Activated T-cell treated with anti-CD3 and anti-CD28 coated beads, Interleukin-2, amount 50 U/mL, for 48 hours (primary cell): ENCODE results near the gene MTHFSD.
A peak's percentile ranks its signal among the peaks of the same experiment; 100 is the strongest.
"Not testable (repeated sequence)": the region's sequence is repeated elsewhere in the genome, so short reads cannot be mapped to it uniquely, and the experiment has no call there.

ENCODE experiments used
- DNase-seq, 2 experiments: peaks; one replicate each; pipeline ENCODE4 v3.0.0-alpha.2; 2020

Gene MTHFSD

GRCh38 chr16:86554917-86555703 is at the start of gene MTHFSD:
Gene MTHFSD (minus strand): TSS chr16:86555235. CDS start chr16:86555184, 51 bp downstream.
- peak; percentile 98 for DNase-seq

DNA sequence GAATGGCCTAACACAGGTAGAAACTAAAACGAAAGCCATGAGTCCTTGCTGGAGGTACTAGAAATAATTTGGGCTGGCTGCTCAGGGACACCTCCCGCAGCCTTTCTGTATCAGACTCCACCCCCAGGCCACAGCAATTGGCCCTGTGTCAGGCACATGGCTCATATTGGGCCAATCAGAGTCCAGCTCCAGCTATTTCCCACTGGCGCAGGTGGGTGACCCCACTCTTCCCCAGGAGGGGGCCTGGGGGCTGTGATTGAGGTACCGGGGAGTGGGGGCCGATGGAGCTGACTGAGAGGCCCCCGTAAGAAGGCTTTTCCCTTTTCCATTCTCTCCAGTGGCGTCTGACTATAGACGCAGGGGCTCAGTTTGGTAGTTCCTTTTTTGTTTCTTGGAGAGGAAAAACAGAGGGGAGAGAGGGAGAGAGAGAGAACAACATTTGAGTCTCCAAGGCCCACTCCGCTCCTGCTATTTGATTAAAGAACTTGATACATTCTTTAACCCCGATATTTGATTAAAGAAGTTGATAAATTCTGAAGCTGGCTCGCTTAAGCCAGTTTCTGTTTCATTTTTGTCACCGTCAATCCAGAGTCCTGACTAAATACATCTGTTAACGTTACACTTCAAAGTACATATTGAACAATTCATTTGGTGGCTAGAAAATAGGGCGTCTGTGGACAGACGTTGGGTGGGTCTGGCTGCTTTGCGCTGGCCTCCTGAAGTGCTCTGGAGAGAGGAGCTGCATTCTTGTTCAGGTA is 49.6 kb upstream of the MTHFSD start:
- DNase-seq: peak; percentile 32 to 42

DNA sequence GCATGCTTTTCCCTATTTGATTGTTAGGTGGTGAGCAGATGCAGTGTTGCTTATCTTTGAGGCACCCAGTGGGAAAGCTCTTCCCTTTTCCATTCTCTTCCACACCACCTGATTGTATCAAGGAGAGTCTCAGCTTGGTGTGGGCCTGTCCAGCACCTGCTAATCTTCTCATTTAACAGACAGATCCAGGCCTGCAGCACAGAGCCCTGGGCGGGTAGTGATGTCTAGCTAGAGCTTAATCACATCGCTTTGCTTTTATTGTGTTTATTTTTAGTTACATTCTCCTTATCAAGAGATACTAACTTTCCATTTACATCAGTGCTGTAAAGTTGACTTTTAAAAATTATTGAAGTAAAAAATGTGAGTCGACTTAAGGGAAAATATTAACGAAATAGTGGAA is 47.5 kb upstream of the MTHFSD start:
- DNase-seq: no peak

- DNase-seq: no peak
Measured at GRCh38 chr16:86601356-86601755, 46.3 kb upstream of the MTHFSD start.

DNA sequence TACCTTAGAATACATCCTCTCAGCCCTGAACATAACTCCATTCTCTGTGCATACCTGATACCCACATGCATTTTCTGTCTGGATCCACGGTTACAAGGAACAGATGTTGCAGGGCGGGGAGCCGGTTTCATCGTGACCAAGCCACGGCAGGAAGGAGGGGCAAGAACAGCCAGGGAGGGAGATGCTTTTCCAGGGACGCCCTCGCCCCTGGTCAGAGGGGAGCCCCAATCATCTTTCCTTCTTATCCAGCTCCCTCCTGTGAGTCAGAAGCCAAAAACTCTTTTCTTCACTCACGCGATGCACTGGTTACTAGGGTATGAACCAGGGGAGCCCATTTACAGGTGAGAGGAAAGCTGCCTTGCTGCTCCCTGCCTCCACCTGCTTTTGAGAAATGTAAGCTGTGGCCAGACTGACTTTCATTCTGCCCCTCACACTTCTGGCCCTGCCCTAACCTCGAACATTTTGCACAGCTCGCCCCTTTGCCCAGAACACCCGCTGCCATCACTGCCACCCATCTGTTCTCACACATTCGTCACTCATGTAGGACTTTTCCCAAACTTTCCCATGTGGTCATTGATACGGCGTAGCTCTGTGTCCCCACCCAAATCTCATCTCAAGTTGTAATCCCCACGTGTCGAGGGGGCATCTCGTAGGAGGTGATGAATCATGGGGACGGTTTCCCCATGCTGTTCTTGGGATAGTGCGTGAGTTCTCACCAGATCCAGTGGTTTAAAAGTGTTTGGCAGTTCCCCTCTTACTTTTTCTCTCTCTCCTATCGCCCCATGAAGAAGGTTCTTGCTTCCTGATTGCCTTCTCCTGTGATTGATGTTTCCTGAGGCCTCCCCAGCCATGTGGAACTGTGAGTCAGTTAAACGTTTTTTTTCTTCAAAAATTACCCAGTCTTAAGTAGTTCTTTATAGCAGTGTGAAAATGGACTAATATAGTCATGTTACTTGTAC is 43.9 kb upstream of the MTHFSD start:
- DNase-seq: no peak

DNA sequence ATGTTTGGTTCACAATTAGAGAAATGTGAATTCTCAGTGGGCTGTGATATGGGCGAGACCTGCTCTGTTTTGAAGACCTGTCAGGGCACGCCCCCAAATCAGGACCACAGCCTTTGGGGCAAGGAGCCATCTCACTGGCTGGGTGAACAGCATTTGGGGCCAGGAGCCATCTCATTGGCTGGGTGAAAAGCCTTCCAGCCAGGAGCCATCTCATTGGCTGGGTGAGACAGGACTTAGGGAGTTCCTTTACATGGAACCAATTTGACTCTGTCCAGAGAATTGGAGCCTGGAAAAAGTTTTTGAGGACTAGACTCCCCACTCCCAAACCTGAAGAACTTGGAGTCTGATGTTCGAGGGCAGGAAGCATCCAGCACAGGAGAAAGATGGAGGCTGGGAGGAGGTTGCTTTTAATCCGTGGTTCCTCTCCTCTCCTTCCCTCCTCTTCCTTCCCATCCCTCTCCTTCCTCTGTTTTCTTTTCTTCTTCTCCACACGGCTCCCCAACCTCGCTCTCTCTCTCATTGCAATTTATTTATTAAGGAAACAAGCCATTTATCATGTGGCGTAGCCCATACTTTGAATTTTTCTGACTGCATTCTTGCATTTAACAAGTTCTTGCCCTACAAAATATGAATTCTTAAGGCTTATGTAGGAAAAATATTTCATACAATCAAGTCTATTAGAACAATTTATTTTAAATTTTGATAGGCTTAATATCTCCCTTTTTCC is 43.0 kb upstream of the MTHFSD start:
- DNase-seq: no peak

- no peak for DNase-seq
Measured at GRCh38 chr16:86597126-86597879, 42.3 kb upstream of the MTHFSD start.

GRCh38 chr16:86595983-86596605 is 41.1 kb upstream of the MTHFSD start:
- DNase-seq: no peak

DNA sequence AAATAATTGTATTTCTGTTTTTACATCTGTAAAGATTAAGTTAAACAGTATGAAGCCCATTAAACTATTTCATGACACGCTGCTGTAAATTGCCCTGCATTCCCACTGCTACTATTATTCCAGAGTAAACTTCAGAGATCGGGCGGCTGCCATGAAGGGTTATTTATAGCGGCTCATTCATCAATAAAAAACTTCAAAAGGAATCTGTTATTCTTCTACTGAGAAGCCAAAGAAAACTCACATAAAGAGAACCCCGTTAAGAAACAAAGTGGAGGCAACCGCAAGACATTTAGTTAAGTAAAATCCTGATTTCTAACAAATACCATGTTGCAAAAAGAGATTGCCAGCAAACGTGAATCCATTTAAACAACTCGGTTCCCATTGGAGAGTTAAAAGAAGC is 39.7 kb upstream of the MTHFSD start:
- DNase-seq: no peak

GRCh38 chr16:86593913-86594620 is 39.0 kb upstream of the MTHFSD start:
- no peak for DNase-seq

- no peak for DNase-seq
Measured at GRCh38 chr16:86591270-86591669, 36.2 kb upstream of the MTHFSD start.

DNA sequence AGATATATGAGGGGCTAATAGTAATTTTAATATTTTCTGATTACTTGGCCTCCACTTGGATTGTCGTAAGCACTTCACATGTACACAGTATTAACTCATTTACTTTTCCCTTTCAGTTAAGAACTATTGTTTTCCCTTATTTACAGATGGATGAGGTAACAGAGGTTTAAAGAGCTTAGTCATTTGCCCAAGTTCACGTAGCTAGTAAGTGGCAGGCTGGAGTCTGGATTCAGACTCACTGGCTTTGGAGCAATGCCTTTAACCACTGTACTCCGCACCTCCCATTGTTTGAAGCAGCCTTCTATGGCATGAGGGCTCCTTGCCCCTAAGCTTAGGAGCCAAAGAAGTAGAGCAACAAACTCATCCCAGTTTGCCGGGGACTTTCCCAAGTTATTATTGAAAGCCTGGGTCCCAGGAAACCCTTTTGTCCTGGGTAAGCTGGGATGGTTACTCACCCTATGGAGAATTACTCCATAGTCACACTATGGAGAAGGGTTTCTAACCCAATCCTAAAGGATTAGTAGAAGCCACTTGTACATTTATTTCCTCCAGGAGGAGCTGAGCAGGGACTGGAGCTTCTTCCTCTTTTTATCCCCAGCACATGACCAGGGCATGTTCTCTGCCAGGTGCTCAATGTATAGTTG is 35.6 kb upstream of the MTHFSD start:
- no peak for DNase-seq

DNA sequence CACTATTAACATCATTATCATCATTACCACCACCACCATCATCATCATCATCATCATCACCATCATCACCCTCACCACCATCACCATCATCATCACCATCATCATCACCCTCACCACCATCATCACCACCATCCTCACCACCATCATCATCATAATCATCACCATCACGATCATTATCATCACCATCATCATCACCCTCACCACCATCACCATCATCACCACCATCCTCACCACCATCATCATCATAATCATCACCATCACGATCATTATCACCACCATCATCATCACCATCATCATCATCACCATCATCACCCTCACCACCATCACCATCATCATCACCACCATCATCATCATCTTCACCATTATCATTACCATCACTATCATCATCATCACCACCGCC is 32.9 kb upstream of the MTHFSD start:
- DNase-seq: not testable (repeated sequence)

GRCh38 chr16:86587487-86587886 is 32.5 kb upstream of the MTHFSD start:
- DNase-seq: no peak

GRCh38 chr16:86585821-86586611 is 31.0 kb upstream of the MTHFSD start:
- DNase-seq: no peak

DNA sequence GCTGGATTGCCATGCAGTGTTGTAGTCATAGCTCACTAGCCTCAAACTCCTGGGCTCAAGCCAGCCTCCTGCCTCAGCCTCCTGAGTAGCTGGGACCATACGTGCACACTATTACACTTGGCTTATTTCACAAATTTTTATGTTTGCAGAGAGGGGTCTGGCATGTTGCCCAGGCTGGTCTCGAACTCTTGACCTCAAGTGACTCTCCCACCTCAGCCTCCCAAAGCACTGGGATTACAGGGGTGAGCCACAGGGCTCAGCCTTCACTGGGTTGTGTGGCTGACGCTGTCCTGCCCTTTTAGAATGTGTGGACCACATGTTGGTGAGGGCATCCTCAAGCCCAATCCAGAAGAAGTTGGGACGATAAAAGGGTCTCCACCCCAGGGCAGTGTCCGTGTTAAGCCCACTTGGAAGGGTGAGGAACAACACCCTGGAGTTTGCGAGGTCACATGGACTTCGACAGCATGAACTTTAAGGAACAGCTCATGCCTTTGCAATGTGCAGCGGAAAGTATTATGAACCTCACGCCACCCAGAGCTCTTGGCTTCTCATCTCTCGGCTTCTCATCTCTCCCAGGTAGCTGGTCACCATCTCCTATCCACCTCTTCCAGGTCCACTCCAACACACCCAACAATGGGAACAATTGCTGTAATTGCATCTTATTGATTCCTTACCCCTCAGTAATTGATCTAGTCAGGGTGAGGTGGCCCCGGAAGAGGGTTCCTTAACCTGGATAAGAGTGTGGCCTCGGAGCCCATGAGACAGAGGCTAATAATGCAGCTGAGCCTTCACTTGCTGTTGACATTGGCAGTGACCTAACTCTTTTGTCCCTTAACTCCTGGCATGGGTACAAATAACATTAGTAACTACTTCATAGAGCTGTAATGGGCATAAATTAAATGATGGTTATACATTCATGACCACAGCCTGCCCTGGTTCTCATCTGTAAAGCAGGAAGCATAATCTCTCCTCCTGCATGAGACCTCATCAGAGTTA is 30.0 kb upstream of the MTHFSD start:
- DNase-seq: no peak

DNA sequence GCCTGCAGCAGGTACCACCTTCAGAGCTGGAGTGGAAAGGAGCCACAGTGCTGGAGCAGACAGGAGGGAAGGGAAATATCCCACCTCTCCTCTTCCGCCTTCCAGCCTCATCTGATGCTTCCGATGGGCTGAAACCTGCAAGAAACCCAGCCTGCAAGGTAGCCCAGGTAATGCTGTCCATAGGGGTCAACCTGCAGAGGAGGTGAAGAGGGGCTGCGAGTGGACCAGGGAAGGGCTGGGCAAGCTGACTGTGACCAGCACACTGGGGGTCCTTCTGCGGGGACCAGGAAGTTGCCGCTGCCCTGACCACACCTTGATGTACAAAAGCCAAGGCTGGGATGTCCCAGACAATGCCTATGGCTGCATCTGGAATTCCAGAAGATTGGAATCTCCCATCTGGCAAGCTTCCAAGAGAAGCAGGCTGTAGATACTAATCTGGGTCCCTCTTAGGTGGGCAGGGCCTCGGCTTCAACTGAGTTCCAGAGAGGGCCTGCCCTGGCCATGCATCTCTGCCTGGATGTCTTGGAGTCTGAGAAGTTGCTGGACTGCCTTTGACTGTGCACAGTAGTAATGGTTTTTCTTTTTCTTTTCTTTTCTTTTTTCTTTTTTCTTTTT is 29.1 kb upstream of the MTHFSD start:
- no peak for DNase-seq
